GM19035 (cell line): Measurements from ENCODE around the gene PFKL.
"Not testable (repeated sequence)": the region's sequence is repeated elsewhere in the genome, so short reads cannot be mapped to it uniquely, and the experiment has no call there.

Experiments used
- ATAC-seq: cut with Tn5 transposase; IDR thresholded peaks from one replicate; pipeline ENCODE4 v1.9.1; 2021; ENCODE audit not compliant: unreplicated experiment

PFKL gene

GRCh38 chr21:44354775-44355771, 55.2 kb downstream of the PFKL start:
- ATAC-seq = no peak

DNA sequence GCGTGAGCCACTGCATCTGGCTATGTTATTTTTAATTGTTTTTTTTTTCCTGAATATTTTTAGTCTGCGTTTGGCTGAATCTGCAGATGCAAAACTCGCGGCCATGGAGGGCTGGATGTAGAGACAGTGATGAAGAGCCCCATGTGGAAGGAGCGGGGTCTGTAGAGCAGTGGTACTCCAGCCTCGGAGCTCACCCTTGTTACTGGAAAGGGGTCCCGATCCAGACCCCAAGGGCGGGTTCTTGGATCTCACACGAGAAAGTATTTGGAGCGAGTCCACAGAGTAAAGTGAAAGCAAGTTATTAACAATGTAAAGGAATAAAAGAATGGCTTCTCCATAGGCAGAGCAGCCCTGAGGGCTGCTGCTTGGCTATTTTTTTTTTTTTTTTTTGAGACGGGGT, 56.3 kb downstream of the PFKL start:
- no peak for ATAC-seq

DNA sequence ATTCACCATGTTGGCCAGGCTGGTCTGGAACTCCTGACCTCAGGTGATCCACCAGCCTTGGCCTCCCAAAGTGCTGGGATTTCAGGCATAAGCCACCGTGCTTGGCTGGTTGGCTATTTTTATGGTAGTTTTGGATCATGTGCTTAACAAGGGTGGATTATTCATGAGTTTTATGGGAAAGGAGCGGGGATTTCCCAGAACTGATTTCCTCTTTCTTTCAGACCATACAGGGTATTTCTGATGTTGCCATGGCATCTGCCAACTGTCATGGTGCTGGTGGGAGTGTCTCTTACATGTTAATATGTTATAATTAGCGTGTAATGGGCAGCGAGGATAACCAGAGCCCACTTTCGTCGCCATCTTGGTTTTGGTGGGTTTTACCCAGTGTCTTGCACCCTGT, 56.8 kb downstream of the PFKL start:
- ATAC-seq = no peak

GRCh38 chr21:44357064-44357837, 57.4 kb downstream of the PFKL start:
- ATAC-seq = no peak

DNA sequence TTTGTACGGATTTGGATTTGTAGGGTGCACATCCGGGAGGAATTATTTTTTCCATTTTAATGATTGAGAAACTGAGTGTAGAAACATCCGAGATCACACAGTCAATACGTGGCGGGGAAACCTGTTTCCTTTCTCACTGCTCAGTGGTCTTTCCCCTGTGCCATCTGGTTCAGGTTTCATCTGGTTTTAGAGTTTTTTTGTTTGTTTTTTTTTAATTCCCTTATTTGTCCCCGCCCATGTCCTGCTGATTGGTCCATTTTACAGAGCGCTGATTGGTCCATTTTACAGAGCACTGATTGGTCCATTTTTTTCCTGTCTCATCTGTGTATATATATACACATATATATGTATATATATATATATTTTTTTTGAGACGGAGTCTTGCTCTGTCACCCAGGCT, 59.5 kb downstream of the PFKL start:
- ATAC-seq = no peak

DNA sequence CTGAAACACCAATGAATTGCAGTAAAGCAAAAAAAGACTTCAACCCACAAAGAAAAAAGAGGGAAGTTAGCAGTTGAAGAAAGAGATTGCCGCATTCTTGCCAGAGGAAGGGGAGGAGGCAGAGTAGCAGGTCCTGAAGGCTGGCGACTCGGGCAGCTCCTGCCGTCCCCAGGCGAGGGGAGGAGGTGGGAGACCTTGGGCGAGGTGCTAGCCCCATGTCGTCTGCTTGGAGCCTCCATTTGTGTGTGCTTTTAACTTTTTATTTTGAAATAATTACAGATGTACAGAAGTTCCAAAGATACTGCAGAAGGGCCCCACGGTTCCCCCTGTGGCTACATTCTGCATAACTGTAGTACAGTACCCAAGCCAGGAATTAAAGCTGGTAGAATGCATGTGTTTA, 60.3 kb downstream of the PFKL start:
- no peak for ATAC-seq

- ATAC-seq = not testable (repeated sequence)
Measured at GRCh38 chr21:44361903-44362302, 62.0 kb downstream of the PFKL start.

- no peak for ATAC-seq
Measured at GRCh38 chr21:44363278-44363677, 63.4 kb downstream of the PFKL start.

DNA sequence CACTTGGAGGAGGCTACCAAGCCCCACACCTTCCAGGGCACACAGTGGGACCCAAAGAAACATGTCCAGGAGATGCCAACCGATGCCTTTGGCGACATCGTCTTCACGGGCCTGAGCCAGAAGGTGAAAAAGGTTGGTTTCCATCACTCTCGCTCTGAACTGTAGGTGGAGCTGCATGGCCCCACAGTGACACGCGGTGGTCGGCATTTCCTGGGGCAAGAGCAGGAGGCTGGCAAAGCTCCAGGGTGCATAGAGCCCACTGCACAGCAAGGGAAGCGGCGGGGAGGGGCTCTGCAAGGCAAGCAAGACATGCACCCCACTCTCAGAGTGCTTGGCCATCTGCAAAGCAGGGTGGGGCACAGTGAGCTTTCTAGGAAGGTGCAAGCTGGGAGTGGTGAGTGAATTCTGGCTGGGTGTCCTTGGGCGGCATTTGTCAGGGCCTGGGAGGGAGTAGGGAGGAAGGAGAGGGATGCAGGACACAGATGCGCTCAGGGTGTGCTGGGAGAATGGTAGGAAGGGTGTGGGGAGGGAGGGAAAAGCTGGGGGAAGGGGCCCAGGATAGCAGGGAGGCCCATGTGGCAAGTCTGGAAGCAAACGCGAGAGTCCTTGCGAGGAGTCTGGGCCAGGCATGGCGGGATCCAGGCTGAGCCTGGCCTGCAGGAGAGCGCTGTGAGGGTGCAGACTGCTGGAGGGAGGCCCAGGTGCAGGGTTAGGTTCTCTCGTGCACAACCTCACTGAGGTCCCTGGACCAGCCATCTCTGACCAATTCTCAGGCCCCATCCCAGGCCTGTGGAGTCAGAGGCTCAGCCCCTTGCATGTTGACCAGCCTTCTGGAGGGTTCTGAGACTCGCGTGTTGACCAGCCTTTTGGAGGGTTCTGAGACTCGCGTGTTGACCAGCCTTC, 64.5 kb downstream of the PFKL start:
- ATAC-seq = no peak

DNA sequence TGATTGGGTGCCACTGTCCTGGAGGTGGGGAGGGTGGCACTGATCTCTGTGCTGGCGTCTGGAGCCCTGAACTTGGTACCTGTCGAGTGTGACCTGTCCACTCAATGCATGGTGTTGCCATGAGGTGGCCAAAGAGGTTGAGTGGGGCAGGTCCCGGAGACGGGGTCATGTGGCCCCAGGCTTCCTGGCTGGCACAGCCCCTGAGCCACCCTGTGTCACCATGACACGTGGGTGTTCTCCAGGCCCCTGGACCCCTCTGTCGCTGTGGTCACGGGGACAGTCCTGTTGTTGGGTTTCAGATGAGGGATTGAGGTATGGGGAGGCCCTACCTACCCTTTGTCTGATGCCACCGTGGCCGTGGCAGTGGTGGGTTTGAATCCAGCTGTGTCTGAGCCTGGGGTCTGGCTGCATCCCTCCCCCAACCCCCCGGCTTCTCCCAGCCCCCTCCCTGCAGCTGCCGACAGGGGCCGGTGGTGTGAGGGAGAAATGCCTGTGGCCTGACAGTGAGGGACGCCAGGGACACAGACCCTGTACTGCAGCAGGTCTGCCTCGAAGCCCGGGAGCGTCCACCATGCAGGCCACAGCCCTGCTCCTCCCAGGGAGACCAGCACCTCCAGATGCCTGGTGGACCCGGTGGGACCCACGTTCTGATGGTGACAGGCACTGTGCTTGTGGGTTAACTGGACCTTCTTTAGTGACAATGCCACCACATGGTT, 65.6 kb downstream of the PFKL start:
- no peak for ATAC-seq

DNA sequence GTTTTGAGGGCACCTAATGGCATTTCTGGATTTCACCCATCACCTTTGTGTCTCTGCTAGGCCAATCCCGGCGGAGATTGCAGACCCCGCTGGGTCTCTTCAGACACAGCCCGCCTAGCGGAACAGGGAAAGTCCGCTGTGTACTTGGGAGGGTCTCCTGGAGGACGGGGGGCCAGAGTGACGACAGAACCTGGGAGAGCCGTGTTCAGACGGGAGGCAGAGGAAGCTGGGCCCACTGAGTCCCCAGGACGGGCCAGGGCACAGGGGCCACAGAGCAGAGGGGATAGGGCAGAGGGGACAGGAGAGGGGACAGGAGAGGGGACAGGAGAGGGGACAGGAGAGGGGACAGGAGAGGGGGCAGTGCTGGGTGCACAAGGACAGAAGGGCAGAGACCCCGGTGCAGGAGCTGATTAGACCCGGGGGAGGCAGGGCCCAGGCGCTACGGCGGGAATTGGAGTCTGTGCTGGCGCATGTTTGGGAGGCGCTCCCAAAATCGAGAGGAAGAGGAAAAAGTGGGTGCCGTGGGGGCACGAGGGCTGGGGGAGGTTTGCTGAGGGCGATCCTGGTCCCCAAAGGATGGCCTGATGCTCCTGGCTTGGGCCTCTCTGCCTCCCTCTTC, 66.2 kb downstream of the PFKL start:
- ATAC-seq = no peak

GRCh38 chr21:44366586-44367211, 66.8 kb downstream of the PFKL start:
- ATAC-seq = no peak

- no peak for ATAC-seq
Measured at GRCh38 chr21:44368711-44369446, 69.0 kb downstream of the PFKL start.

GRCh38 chr21:44370027-44370735, 70.3 kb downstream of the PFKL start:
- ATAC-seq = no peak

- no peak for ATAC-seq
Measured at GRCh38 chr21:44370786-44371410, 71.0 kb downstream of the PFKL start.

DNA sequence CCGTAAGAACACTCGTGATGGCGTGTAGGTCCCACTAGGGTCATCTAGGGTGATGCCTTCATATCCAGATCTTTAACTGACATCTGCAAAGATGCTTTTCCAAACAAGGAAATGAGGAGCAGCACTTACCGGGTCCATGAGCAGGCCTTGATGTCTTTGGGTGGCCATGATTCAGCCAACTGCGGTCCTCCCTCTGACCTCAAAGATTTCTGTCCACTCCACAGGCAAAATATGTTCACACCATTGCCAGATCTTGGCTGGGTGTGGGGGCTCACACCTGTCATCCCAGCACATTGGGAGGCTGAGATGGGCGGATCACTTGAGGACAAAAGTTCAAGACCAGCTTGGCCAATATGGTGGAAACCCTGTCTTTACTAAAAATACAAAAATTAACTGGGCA, 71.7 kb downstream of the PFKL start:
- no peak for ATAC-seq

GRCh38 chr21:44372616-44373015, 72.8 kb downstream of the PFKL start:
- ATAC-seq = no peak
